OCI-LY3 (cell line): ENCODE results near the gene GRAMD2B.
A peak's percentile ranks its signal among the peaks of the same experiment; 100 is the strongest.

Experiments used
- H2AFZ ChIP-seq: fragments of 200-600, 300-600 bp; shearing (Covaris generic); 2 replicates; pipeline ENCODE4 v1.6.0; 2014; ENCODE audit warnings: antibody characterized with exemption, low read depth, low read length
- H3K27ac ChIP-seq: fragments of 200-600, 300-600 bp; sonication (generic); 2 replicates; pipeline ENCODE4 v1.5.1; 2014; ENCODE audit warnings: mild to moderate bottlenecking, low read length, moderate library complexity, mixed read lengths
- H3K27me3 ChIP-seq: fragments of 200-600, 300-600 bp; sonication (generic); 2 replicates; pipeline ENCODE4 v1.6.1; 2014; ENCODE audit warnings: low read depth, low read length, mixed read lengths
- H3K36me3 ChIP-seq: fragments of 200-600, 300-600 bp; sonication (generic); replicated peaks from 2 replicates; pipeline ENCODE3; 2014; ENCODE audit warnings: low read depth, low read length, mixed read lengths
- H3K4me1 ChIP-seq: fragments of 300-600, 200-600 bp; sonication (generic); 2 replicates; pipeline ENCODE4 v1.6.1; 2014; ENCODE audit warnings: low read length, mixed read lengths
- H3K4me2 ChIP-seq: fragments of 200-600, 300-600 bp; sonication (generic); 2 replicates; pipeline ENCODE4 v1.6.1; 2014; ENCODE audit warnings: low read length, mixed read lengths
- H3K4me3 ChIP-seq: fragments of 300-600, 200-600 bp; sonication (generic); 2 replicates; pipeline ENCODE4 v1.5.1; 2014; ENCODE audit warnings: antibody characterized with exemption, mild to moderate bottlenecking, low read length, moderate library complexity
- H3K79me2 ChIP-seq: fragments of 300-600, 200-600 bp; shearing (Covaris generic); 2 replicates; pipeline ENCODE4 v1.6.1; 2014; ENCODE audit warnings: mild to moderate bottlenecking, low read length, mixed read lengths
- H3K9ac ChIP-seq: fragments of 300-600, 200-600 bp; shearing (Covaris generic); 2 replicates; pipeline ENCODE4 v1.6.0; 2014; ENCODE audit warnings: mild to moderate bottlenecking, low read length, moderate library complexity
- H3K9me3 ChIP-seq: fragments of 200-600, 300-600 bp; shearing (Covaris generic); 2 replicates; pipeline ENCODE4 v1.6.1; 2014; ENCODE audit warnings: low read length, mixed read lengths; ENCODE audit not compliant: insufficient read depth
- H4K20me1 ChIP-seq: fragments of 200-600, 300-600 bp; sonication (generic); 2 replicates; pipeline ENCODE4 v1.6.1; 2016; ENCODE audit warnings: low read length, mixed read lengths; ENCODE audit not compliant: insufficient read depth
- EZH2phosphoT487 ChIP-seq: fragments of 200-600 bp; shearing (Covaris generic); IDR thresholded peaks from 2 replicates; pipeline ENCODE4 v1.6.1; 2018; ENCODE audit warnings: antibody characterized with exemption, mixed run types, low read depth
- TF ChIP-seq, protein P1 (sequence below): fragments of 200-600, 300-600 bp; sonication (generic); IDR thresholded peaks from 2 replicates; pipeline ENCODE4 v1.5.1; 2014; ENCODE audit warnings: antibody characterized with exemption, low read length, low read depth

The GRAMD2B gene

DNA sequence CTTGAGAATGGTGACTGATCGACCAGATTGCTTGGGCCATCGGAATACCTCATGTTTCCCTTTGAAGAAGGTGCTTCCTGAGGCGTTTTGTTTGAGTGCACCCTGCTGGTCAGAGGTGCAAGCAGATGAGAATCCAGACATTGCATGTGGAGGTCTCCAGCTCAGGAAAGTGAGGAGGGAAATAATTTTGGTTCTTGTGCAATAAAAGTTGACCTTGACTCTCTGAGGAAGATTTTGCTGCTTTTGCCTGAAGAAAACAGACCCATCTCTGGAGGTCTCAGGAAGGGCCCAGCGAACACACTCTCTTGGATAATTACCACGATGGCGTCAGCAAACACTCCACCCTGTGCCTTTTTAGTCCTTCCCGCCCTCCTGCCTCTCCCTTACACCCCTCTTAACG, 69.7 kb downstream of the GRAMD2B start:
- Histone ChIP-seq H3K36me3 (no peaks in the 10 kb centered on the region), H3K79me2 (no peaks in the 10 kb centered on the region), H3K27ac (no peak overlapping the region), H3K4me1 (peaks cover 20% of the 10 kb centered on the region), H2AFZ (no peak overlapping the region), H3K9ac (no peak overlapping the region), H4K20me1 (no peaks in the 10 kb centered on the region), H3K9me3 (no peaks in the 10 kb centered on the region), H3K4me2 (no peak overlapping the region), H3K27me3 (no peaks in the 10 kb centered on the region), H3K4me3 (no peak overlapping the region)
- no peak for TF ChIP-seq EZH2phosphoT487
- TF ChIP-seq, protein P1, sequence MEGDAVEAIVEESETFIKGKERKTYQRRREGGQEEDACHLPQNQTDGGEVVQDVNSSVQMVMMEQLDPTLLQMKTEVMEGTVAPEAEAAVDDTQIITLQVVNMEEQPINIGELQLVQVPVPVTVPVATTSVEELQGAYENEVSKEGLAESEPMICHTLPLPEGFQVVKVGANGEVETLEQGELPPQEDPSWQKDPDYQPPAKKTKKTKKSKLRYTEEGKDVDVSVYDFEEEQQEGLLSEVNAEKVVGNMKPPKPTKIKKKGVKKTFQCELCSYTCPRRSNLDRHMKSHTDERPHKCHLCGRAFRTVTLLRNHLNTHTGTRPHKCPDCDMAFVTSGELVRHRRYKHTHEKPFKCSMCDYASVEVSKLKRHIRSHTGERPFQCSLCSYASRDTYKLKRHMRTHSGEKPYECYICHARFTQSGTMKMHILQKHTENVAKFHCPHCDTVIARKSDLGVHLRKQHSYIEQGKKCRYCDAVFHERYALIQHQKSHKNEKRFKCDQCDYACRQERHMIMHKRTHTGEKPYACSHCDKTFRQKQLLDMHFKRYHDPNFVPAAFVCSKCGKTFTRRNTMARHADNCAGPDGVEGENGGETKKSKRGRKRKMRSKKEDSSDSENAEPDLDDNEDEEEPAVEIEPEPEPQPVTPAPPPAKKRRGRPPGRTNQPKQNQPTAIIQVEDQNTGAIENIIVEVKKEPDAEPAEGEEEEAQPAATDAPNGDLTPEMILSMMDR = peak; percentile 56

DNA sequence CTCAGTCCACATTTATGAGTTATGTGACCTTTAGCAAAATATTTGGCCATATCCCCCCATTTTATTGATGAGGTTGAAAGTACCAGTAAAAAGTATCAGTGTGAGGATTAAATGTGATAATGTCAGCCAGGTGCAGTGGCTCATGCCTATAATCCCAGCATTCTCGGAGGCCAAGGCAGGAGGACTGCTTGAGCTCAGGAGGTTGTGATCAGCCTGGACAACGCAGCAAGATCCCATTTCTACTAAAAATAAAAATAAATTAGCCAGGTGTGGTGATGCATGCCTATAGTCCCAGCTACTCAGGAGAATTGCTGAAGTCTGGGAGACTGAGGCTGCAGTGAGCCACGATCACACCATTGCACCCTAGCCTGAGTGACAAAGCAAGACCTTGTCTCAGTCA, 71.2 kb downstream of the GRAMD2B start:
- no peak overlapping the region for H3K4me2 ChIP-seq
- H2AFZ ChIP-seq = no peak overlapping the region
- no peaks in the 10 kb centered on the region for H3K36me3 ChIP-seq
- H3K9ac ChIP-seq = no peak overlapping the region
- H3K9me3 ChIP-seq = no peaks in the 10 kb centered on the region
- H3K4me3 ChIP-seq = no peak overlapping the region
- no peak for TF ChIP-seq EZH2phosphoT487
- TF ChIP-seq, protein P1 = no peak
- H3K79me2 ChIP-seq = no peaks in the 10 kb centered on the region
- no peaks in the 10 kb centered on the region for H3K27me3 ChIP-seq
- H4K20me1 ChIP-seq = no peaks in the 10 kb centered on the region
- H3K4me1 ChIP-seq = peaks cover 28% of the 10 kb centered on the region
- H3K27ac ChIP-seq = no peak overlapping the region

DNA sequence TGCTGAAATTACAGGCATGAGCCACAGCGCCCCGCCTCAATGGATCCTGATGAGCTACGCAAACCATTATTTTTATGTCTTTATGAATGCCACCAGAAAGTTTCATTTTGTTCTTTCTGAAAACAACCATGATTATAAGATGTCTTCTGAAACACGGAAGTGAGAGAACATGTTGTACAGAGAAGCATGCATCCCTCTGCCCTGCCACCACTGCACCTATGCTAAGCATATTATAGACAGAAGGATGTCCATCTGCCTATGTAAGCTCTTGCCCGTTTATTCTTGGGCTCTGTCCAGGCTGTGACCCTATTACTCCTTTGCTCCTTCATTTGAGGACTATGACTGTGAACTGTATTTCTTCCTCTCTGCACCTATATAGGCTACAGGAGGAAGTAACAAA, 74.3 kb downstream of the GRAMD2B start:
- H3K4me2 ChIP-seq = peak overlapping the region; percentile 60
- H3K27ac ChIP-seq = peak overlapping the region; percentile 82
- H3K9me3 ChIP-seq = no peaks in the 10 kb centered on the region
- H2AFZ ChIP-seq = peak overlapping the region; percentile 92; the same call in 1 of the 2 replicates
- peaks cover 33% of the 10 kb centered on the region for H3K4me1 ChIP-seq
- H3K9ac ChIP-seq = peak overlapping the region; percentile 38
- peak overlapping the region; percentile 37 for H3K4me3 ChIP-seq
- TF ChIP-seq, protein P1 = no peak
- TF ChIP-seq EZH2phosphoT487 = no peak
- H4K20me1 ChIP-seq = no peaks in the 10 kb centered on the region
- no peaks in the 10 kb centered on the region for H3K79me2 ChIP-seq
- no peaks in the 10 kb centered on the region for H3K36me3 ChIP-seq
- H3K27me3 ChIP-seq = no peaks in the 10 kb centered on the region

DNA sequence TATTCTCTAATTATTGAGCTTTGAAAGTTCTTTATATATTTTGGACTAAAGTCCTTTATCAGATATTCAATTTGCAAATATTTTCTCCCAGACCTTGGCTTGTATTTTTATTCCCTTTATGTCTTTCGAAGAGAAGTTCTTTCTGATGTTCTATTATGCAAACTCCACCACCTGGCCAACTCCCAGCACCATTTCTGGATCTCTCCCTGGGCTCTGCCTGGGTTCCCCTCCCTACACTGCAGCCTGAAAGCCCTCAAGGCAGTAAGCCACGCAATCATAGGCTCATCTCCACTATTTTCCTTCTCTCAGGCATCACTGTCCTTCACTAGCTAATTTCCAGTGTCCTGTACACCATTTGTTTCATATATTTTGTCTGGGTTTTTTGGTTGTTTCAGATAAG, 76.1 kb downstream of the GRAMD2B start:
- Histone ChIP-seq H3K4me1 (peaks cover 30% of the 10 kb centered on the region), H3K9me3 (no peaks in the 10 kb centered on the region), H3K36me3 (no peaks in the 10 kb centered on the region), H2AFZ (peak overlapping the region; percentile 98), H3K27me3 (no peaks in the 10 kb centered on the region), H3K27ac (peak overlapping the region; percentile 55), H4K20me1 (no peaks in the 10 kb centered on the region), H3K9ac (peak overlapping the region; percentile 34; the same call in 1 of the 2 replicates), H3K4me3 (peak overlapping the region; percentile 58), H3K4me2 (peak overlapping the region; percentile 76), H3K79me2 (no peaks in the 10 kb centered on the region)
- TF ChIP-seq, protein P1 = no peak
- TF ChIP-seq EZH2phosphoT487 = no peak
